CD14-positive monocyte (primary cell): ENCODE data around the gene SALL4. TPM values are rescaled to one million over a fixed set of nuclear protein-coding genes. Genes with fewer than 3 reads are reported as not detected.

Experiments used
- DNase-seq, 3 donors: peaks; one replicate each; pipeline ENCODE4 v3.0.0-alpha.2; 2011 to 2022
- H2AFZ ChIP-seq: 2 replicates; pipeline ENCODE4 v1.6.0; 2012; ENCODE audit warnings: mild to moderate bottlenecking, low read depth, low read length, inconsistent platforms; ENCODE audit not compliant: insufficient read depth, poor library complexity, severe bottlenecking
- H3K27ac ChIP-seq, 2 donors: 1 replicate in 1 of 2; 2 replicates in 1 of 2; pipeline ENCODE4 v1.5.1; 2012 to 2013; ENCODE audit warnings: low read length in 2 of 2, control low read depth in 1 of 2, inconsistent platforms in 1 of 2, low read depth in 1 of 2, mild to moderate bottlenecking in 1 of 2
- H3K27me3 ChIP-seq, 2 donors: one replicate each; pipeline versions ENCODE4 v1.6.0 to v1.6.1; 2011 to 2013; ENCODE audit warnings: low read length in 2 of 2; ENCODE audit not compliant: control insufficient read depth in 2 of 2, insufficient read depth in 2 of 2
- H3K36me3 ChIP-seq, 2 donors: replicated peaks in 1 of 2; 1 replicate in 1 of 2; 2 replicates in 1 of 2; pipeline versions ENCODE4 v1.5.1 to v1.6.1; 2012 to 2013; ENCODE audit warnings: low read length in 2 of 2, control low read depth in 1 of 2, inconsistent platforms in 1 of 2, mild to moderate bottlenecking in 1 of 2; ENCODE audit not compliant: insufficient read depth in 2 of 2, control insufficient read depth in 1 of 2
- H3K4me1 ChIP-seq, 2 donors: 1 replicate in 1 of 2; 2 replicates in 1 of 2; pipeline versions ENCODE4 v1.5.1 to v1.6.1; 2012 to 2013; ENCODE audit warnings: low read length in 2 of 2, control low read depth in 1 of 2, inconsistent platforms in 1 of 2, mild to moderate bottlenecking in 1 of 2, moderate library complexity in 1 of 2; ENCODE audit not compliant: insufficient read depth in 2 of 2, control insufficient read depth in 1 of 2
- H3K4me2 ChIP-seq: replicated peaks from 2 replicates; pipeline ENCODE3; 2012; ENCODE audit warnings: low read length, moderate library complexity, mild to moderate bottlenecking; ENCODE audit not compliant: poor library complexity, severe bottlenecking; ENCODE audit errors: extremely low read depth
- H3K4me3 ChIP-seq, 3 experiments: fragments of 200-600 bp in 1 of 3; sonication (generic) in 1 of 3; replicated peaks in 1 of 3; 1 replicate in 2 of 3; 2 replicates in 1 of 3; pipeline ENCODE4 v1.5.1; 2011 to 2013; ENCODE audit warnings: low read length in 3 of 3, mild to moderate bottlenecking in 3 of 3, control low read depth in 2 of 3, low read depth in 2 of 3, inconsistent platforms in 1 of 3, moderate library complexity in 1 of 3
- H3K79me2 ChIP-seq: 2 replicates; pipeline ENCODE4 v1.6.0; 2012; ENCODE audit warnings: mild to moderate bottlenecking, control low read depth, inconsistent platforms, low read length, moderate library complexity; ENCODE audit not compliant: insufficient read depth
- H3K9ac ChIP-seq: 2 replicates; pipeline ENCODE4 v1.6.0; 2017; ENCODE audit warnings: low read length, mild to moderate bottlenecking; ENCODE audit not compliant: insufficient read depth, poor library complexity, severe bottlenecking
- H3K9me3 ChIP-seq, 2 donors: replicated peaks in 1 of 2; 1 replicate in 1 of 2; 2 replicates in 1 of 2; pipeline versions ENCODE4 v1.5.1 to v1.6.1; 2012 to 2013; ENCODE audit warnings: low read length in 2 of 2, control low read depth in 1 of 2; ENCODE audit not compliant: control insufficient read depth in 1 of 2, insufficient read depth in 1 of 2
- H4K20me1 ChIP-seq: 2 replicates; pipeline ENCODE4 v1.6.0; 2012; ENCODE audit warnings: mild to moderate bottlenecking, low read length, control low read depth, moderate library complexity; ENCODE audit not compliant: insufficient read depth
- H3K27ac Mint-ChIP-seq, 7 donors: one replicate each; pipeline ENCODE4 v1.8.0; 2020; ENCODE audit warnings: mild to moderate bottlenecking in 7 of 7, mixed read lengths in 7 of 7, moderate library complexity in 6 of 7, inconsistent platforms in 2 of 7
- H3K27me3 Mint-ChIP-seq, 3 donors: one replicate each; pipeline ENCODE4 v1.8.0; 2021 to 2022; ENCODE audit warnings: low read depth in 3 of 3, mild to moderate bottlenecking in 3 of 3, mixed read lengths in 3 of 3, moderate library complexity in 3 of 3, inconsistent platforms in 1 of 3
- H3K36me3 Mint-ChIP-seq, 2 donors: one replicate each; pipeline ENCODE4 v1.8.0; 2020; ENCODE audit warnings: mixed read lengths in 2 of 2, inconsistent platforms in 1 of 2, mild to moderate bottlenecking in 1 of 2
- H3K4me1 Mint-ChIP-seq: one replicate; pipeline ENCODE4 v1.8.0; 2020; ENCODE audit warnings: mild to moderate bottlenecking, mixed read lengths
- H3K4me3 Mint-ChIP-seq, 2 donors: one replicate each; pipeline ENCODE4 v1.8.0; 2020; ENCODE audit warnings: mild to moderate bottlenecking in 2 of 2, mixed read lengths in 2 of 2, moderate library complexity in 1 of 2
- H3K9me3 Mint-ChIP-seq, 7 donors: one replicate each; pipeline ENCODE4 v1.8.0; 2020 to 2022; ENCODE audit warnings: mixed read lengths in 7 of 7, mild to moderate bottlenecking in 6 of 7, moderate library complexity in 6 of 7, inconsistent platforms in 2 of 7
- WGBS: methylation state at CpG from one replicate; pipeline ENCODE4 v1.1.5; 2013; ENCODE audit warnings: missing lambda C conversion rate; ENCODE audit not compliant: insufficient coverage; 5-methylcytosine and 5-hydroxymethylcytosine counted together
- intact Hi-C, 2 donors: fragments of 100-400 bp; cut with micrococcal nuclease; formaldehyde crosslinking; loops; one replicate each; pipeline versions ENCODE4 v1.15.0 to v1.15.1; 2023
- polyA plus RNA-seq, 3 donors: library from polyadenylated mRNA; depleted of rRNA in 1 of 3; unstranded in 2 of 3; stranded (reverse) in 1 of 3; fragments of 300-500 nt in 2 of 3; fragments of >200 nt in 1 of 3; fragmentation: Illumina TruSeq in 2 of 3; gene quantifications; 1 replicate in 2 of 3; 2 replicates in 1 of 3; pipeline ENCODE4 v1.2.3, GENCODE V29; 2012 to 2021
- TF ChIP-seq, protein P1 (sequence below): fragments of 200-600 bp; IDR thresholded peaks from one replicate; pipeline ENCODE4 v1.8.0; 2022; ENCODE audit warnings: antibody characterized with exemption, mild to moderate bottlenecking

Gene SALL4
- polyA plus RNA-seq, 3 donors: 0.07 TPM; not detected in 2

DNA sequence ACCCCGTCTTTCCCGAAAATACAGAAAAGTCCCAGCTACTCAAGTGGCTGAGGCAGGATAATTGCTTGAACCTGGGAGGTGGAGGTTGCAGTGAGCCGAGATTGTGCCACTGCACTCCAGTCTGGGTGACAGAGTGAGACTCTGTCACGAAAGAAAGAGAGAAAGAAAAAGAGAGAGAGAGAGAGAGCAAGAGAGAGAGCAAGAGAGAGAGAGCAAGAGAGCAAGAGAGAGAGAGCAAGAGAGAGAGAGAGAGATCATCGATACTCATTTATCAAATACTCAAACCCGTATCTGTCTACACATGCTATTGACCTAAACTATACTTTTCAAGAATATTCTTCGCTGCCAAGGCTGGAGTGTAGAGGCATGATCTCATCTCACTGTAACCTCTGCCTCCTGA lies 28.2 kb upstream of the SALL4 start:
- WGBS: 95% methylated on average over 4 of the region's 7 CpGs
- H4K20me1 ChIP-seq: no peaks in the 10 kb centered on the region
- Mint-ChIP-seq H3K27me3 (peaks cover 3 to 5% (median 3%) of the 10 kb centered on the region in 3 donors), H3K27ac (no peak overlapping the region), H3K36me3 (no peaks in the 10 kb centered on the region), H3K4me1 (peaks cover 8% of the 10 kb centered on the region), H3K4me3 (no peak overlapping the region), H3K9me3 (no peaks in the 10 kb centered on the region)
- H3K79me2 ChIP-seq: no peaks in the 10 kb centered on the region
- intact Hi-C loops: no loop called here
- H3K4me3 ChIP-seq: no peak overlapping the region
- H3K36me3 ChIP-seq: no peaks in the 10 kb centered on the region
- DNase-seq: no peak
- no peak overlapping the region for H3K27ac ChIP-seq
- no peak overlapping the region for H2AFZ ChIP-seq
- H3K4me2 ChIP-seq: no peak overlapping the region
- TF ChIP-seq, protein P1, sequence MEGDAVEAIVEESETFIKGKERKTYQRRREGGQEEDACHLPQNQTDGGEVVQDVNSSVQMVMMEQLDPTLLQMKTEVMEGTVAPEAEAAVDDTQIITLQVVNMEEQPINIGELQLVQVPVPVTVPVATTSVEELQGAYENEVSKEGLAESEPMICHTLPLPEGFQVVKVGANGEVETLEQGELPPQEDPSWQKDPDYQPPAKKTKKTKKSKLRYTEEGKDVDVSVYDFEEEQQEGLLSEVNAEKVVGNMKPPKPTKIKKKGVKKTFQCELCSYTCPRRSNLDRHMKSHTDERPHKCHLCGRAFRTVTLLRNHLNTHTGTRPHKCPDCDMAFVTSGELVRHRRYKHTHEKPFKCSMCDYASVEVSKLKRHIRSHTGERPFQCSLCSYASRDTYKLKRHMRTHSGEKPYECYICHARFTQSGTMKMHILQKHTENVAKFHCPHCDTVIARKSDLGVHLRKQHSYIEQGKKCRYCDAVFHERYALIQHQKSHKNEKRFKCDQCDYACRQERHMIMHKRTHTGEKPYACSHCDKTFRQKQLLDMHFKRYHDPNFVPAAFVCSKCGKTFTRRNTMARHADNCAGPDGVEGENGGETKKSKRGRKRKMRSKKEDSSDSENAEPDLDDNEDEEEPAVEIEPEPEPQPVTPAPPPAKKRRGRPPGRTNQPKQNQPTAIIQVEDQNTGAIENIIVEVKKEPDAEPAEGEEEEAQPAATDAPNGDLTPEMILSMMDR: no peak
- no peak overlapping the region for H3K9ac ChIP-seq
- H3K9me3 ChIP-seq: no peaks in the 10 kb centered on the region
- H3K27me3 ChIP-seq: no peaks in the 10 kb centered on the region
- no peaks in the 10 kb centered on the region for H3K4me1 ChIP-seq

DNA sequence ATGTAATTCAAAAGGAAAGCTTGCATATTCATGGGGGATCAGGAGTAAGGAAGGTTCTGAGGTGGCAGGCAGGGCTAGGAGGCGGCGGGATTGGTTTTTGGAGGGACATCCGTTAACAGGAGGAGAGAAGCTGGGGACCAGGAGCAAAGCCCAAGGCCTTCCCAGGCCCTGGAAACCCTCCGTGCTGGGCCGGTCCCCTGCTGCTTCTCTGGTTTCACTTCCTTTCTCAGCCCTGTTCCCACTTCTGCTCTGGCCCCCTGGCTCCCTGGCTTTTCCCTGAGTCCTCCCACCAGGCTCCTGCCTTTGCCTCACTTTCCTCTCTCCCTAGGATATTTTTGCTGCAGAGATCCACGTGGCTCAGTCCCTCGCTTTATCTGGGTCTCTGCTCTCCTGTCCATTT lies 26.4 kb upstream of the SALL4 start:
- H4K20me1 ChIP-seq: no peaks in the 10 kb centered on the region
- H3K27me3 ChIP-seq: no peaks in the 10 kb centered on the region
- Mint-ChIP-seq H3K27ac (no peak overlapping the region), H3K4me1 (peaks cover 8% of the 10 kb centered on the region), H3K9me3 (peaks cover 0 to 1% (median 0%) of the 10 kb centered on the region in 7 donors), H3K36me3 (no peaks in the 10 kb centered on the region), H3K4me3 (no peak overlapping the region), H3K27me3 (peaks cover 2 to 5% (median 3%) of the 10 kb centered on the region in 3 donors)
- no peaks in the 10 kb centered on the region for H3K36me3 ChIP-seq
- intact Hi-C loops: no loop called here
- H2AFZ ChIP-seq: no peak overlapping the region
- no peak overlapping the region for H3K4me2 ChIP-seq
- no peak overlapping the region for H3K4me3 ChIP-seq
- H3K4me1 ChIP-seq: no peaks in the 10 kb centered on the region
- H3K27ac ChIP-seq: no peak overlapping the region
- peak in 2 of 3 donors; percentile 1 to 11 for DNase-seq
- WGBS: 54% methylated on average over 6 of the region's 7 CpGs
- no peaks in the 10 kb centered on the region for H3K79me2 ChIP-seq
- no peak overlapping the region for H3K9ac ChIP-seq
- TF ChIP-seq, protein P1: no peak
- H3K9me3 ChIP-seq: no peaks in the 10 kb centered on the region
